Endometrial microvascular endothelial cells (primary cell): ENCODE measurements around the gene TSC22D4. TPM values are rescaled to one million over a fixed set of nuclear protein-coding genes. Genes with fewer than 3 reads are reported as not detected.

ENCODE experiments used
- total RNA-seq: library from RNA; depleted of rRNA; stranded (reverse); fragments of >200 nt; gene quantifications from one replicate; pipeline ENCODE4 v1.2.3, GENCODE V29; 2015; ENCODE audit errors: inconsistent ontology term

Gene TSC22D4
- total RNA-seq, 1 donor from 2014 or later, result 60.7 TPM

Other genes starting within 250 kb of the TSC22D4 start
- not detected for gene SPDYE3, start 171.5 kb downstream of the TSC22D4 start, total RNA-seq
- 20.9 TPM for gene PILRB, start 121.1 kb downstream of the TSC22D4 start, total RNA-seq
- gene PILRA, start 105.7 kb downstream of the TSC22D4 start, total RNA-seq, result not detected
- gene ZCWPW1, start 50.5 kb downstream of the TSC22D4 start, total RNA-seq, result 0.09 TPM
- 45.5 TPM for gene MEPCE, start 49.4 kb downstream of the TSC22D4 start, total RNA-seq
- 34.7 TPM for gene PPP1R35, start 42.7 kb downstream of the TSC22D4 start, total RNA-seq
- 8.5 TPM for gene SPACDR, start 15.0 kb downstream of the TSC22D4 start, total RNA-seq
- gene NYAP1, start 4.7 kb upstream of the TSC22D4 start, total RNA-seq, result 2.0 TPM
- gene AGFG2, start 60.0 kb upstream of the TSC22D4 start, total RNA-seq, result 57.6 TPM
- gene SAP25, start 94.7 kb upstream of the TSC22D4 start, total RNA-seq, result 0.19 TPM
- 45.3 TPM for gene LRCH4, start 106.9 kb upstream of the TSC22D4 start, total RNA-seq
- gene FBXO24, start 107.1 kb upstream of the TSC22D4 start, total RNA-seq, result 1.8 TPM
- gene PCOLCE, start 123.1 kb upstream of the TSC22D4 start, total RNA-seq, result not detected
- 17.6 TPM for gene MOSPD3, start 133.3 kb upstream of the TSC22D4 start, total RNA-seq
- not detected for gene TFR2, start 162.3 kb upstream of the TSC22D4 start, total RNA-seq
- not detected for gene ACTL6B, start 177.2 kb upstream of the TSC22D4 start, total RNA-seq
- gene GNB2, start 194.5 kb upstream of the TSC22D4 start, total RNA-seq, result 301 TPM
- 21.2 TPM for gene GIGYF1, start 215.0 kb upstream of the TSC22D4 start, total RNA-seq
- gene POP7, start 226.9 kb upstream of the TSC22D4 start, total RNA-seq, result 51.1 TPM
- gene EPO, start 241.3 kb upstream of the TSC22D4 start, total RNA-seq, result not detected